Stomach (tissue), 19 donors: ENCODE results near the gene FAM227B. TPM values are rescaled to one million over a fixed set of nuclear protein-coding genes. Genes with fewer than 3 reads are reported as not detected.
"Not testable (repeated sequence)": the region's sequence is repeated elsewhere in the genome, so short reads cannot be mapped to it uniquely, and the experiment has no call there.

ENCODE experiments used
- DNase-seq, 2 donors: peaks; one replicate each; pipeline versions ENCODE4 v3.0.0 to v3.0.0-alpha.2; 2013 to 2019
- H3K27ac ChIP-seq, 5 donors: fragments of 200-600 bp in 4 of 5; sonication (generic) in 4 of 5; one replicate each; pipeline ENCODE4 v1.5.1; 2013 to 2019; ENCODE audit warnings: mild to moderate bottlenecking in 1 of 5, moderate library complexity in 1 of 5
- H3K27me3 ChIP-seq, 3 donors: fragments of 200-600 bp; sonication (generic); one replicate each; pipeline ENCODE4 v1.5.1; 2017 to 2019; ENCODE audit warnings: mixed run types in 1 of 3
- H3K36me3 ChIP-seq, 4 donors: fragments of 200-600 bp; sonication (generic); 1 replicate in 3 of 4; 2 replicates in 1 of 4; pipeline ENCODE4 v1.5.1; 2016 to 2019
- H3K4me1 ChIP-seq, 4 donors: fragments of 200-600 bp; sonication (generic); one replicate each; pipeline ENCODE4 v1.5.1; 2016 to 2019
- H3K4me3 ChIP-seq, 4 donors: fragments of 200-600 bp; sonication (generic) in 3 of 4; one replicate each; pipeline ENCODE4 v1.5.1; 2016 to 2019; ENCODE audit warnings: mild to moderate bottlenecking in 1 of 4
- H3K9me3 ChIP-seq, 4 donors: fragments of 200-600 bp; sonication (generic); one replicate each; pipeline ENCODE4 v1.5.1; 2016 to 2019
- CTCF ChIP-seq, 7 experiments: fragments of 450-650 bp in 4 of 7; fragments of 200-600 bp in 3 of 7; sonication (generic) in 3 of 7; IDR thresholded peaks; one replicate each; pipeline ENCODE4 v1.5.1; 2016 to 2019; ENCODE audit warnings: antibody characterized with exemption in 7 of 7, control low read depth in 2 of 7, mild to moderate bottlenecking in 1 of 7
- EP300 ChIP-seq: sonication (generic); formaldehyde crosslinking; IDR thresholded peaks from one replicate; pipeline ENCODE4 v1.6.1; 2017; ENCODE audit warnings: antibody characterized with exemption
- POLR2A ChIP-seq, 4 donors: fragments of 450-650 bp; IDR thresholded peaks; one replicate each; pipeline ENCODE4 v1.6.1; 2016; ENCODE audit warnings: antibody characterized with exemption in 4 of 4, control low read depth in 2 of 4, mild to moderate bottlenecking in 1 of 4, moderate library complexity in 1 of 4
- POLR2AphosphoS5 ChIP-seq, 3 donors: sonication (generic); formaldehyde crosslinking; IDR thresholded peaks; one replicate each; pipeline ENCODE4 v1.6.1; 2016; ENCODE audit warnings: antibody characterized with exemption in 3 of 3
- WGBS, 5 donors: extraction: QIAGEN DNeasy Blood & Tissue Kit in 3 of 5; methylation state at CpG; one replicate each; pipeline versions ENCODE4 v1.1.5 to v1.1.7; 2013 to 2018; 5-methylcytosine and 5-hydroxymethylcytosine counted together
- intact Hi-C: fragments of 100-400 bp; cut with DNase I; formaldehyde crosslinking; loops from one replicate; pipeline ENCODE4 v1.15.1; 2023; ENCODE audit warnings: low total_unique reads
- long read RNA-seq, 10 donors: transcript quantifications; one replicate each; lab custom pipeline, GENCODE V29; 2026
- polyA plus RNA-seq, 3 donors: library from polyadenylated mRNA; stranded (reverse); fragments of 200-250 nt; gene quantifications; one replicate each; pipeline ENCODE4 v1.2.3, GENCODE V29; 2013
- total RNA-seq, 5 donors: library from RNA; depleted of rRNA; stranded (reverse); fragments of >200 nt; gene quantifications; one replicate each; pipeline versions ENCODE4 v1.1.0 to v1.2.3, GENCODE V29; 2014 to 2016
- donor health status: healthy with polysubstance abuse.
- donor health status: Bipolar disorder and iron deficiency.
- donor health status: healthy.

Gene FAM227B
- 1 to 10 TPM in 4 of 5 donors, not detected in 1; 1.3 to 7.1 (median 4.1) TPM for total RNA-seq
- 1 to 10 TPM; 2.4 to 4.9 (median 2.8) TPM for polyA plus RNA-seq
- long read RNA-seq, donor 1: 0 reads
- long read RNA-seq, donor 2: 0 reads
- long read RNA-seq, donor 3: 0 reads
- long read RNA-seq, donor 4: 0 reads
- long read RNA-seq, donor 5: 0 reads
- long read RNA-seq, donor 6, partial matches to known transcripts: 50 of 88 reads
- long read RNA-seq, donor 6, other reads (novel, unspliced or antisense): 38 of 88 reads
- long read RNA-seq, donor 7: 0 reads
- long read RNA-seq, donor 8: 0 reads
- long read RNA-seq, donor 9, partial matches to known transcripts: 23 of 32 reads
- long read RNA-seq, donor 9, other reads (novel, unspliced or antisense): 8 of 32 reads
- long read RNA-seq, donor 10, partial matches to known transcripts: 0 of 5 reads
- long read RNA-seq, donor 10, other reads (novel, unspliced or antisense): 5 of 5 reads

GRCh38 chr15:49620658-49621368 lies at the start of gene FAM227B, which contains the start of gene DTWD1:
TSS of gene FAM227B (minus strand) at chr15:49620818. CDS start at chr15:49615171, 5,647 bp downstream.
TSS of gene DTWD1 (plus strand) at chr15:49621048. CDS start at chr15:49625168, 4,120 bp downstream.
- peak; percentile 97 to 99 for DNase-seq
- Histone ChIP-seq H3K36me3 (peaks cover 7 to 13% (median 11%) of the 10 kb centered on the region in 4 donors), H3K4me3 (peak within 1 kb of the TSS; percentile 66 to 75 (median 72)), H3K27me3 (no peaks in the 10 kb centered on the region), H3K9me3 (peaks cover 4 to 10% (median 8%) of the 10 kb centered on the region in 4 donors), H3K4me1 (peaks cover 9 to 41% (median 24%) of the 10 kb centered on the region in 4 donors), H3K27ac (peak within 1 kb of the TSS; percentile 94 to 96 (median 94))
- WGBS, 5 donors: 0 to 1% (median 0%) methylated on average over 26 to 59 of the region's 59 CpGs
- TF ChIP-seq CTCF (IDR thresholded peaks at IDR 0.05): no peak
- no peak for TF ChIP-seq EP300
- peak in 2 of 4 donors; percentile 63 to 85 for TF ChIP-seq POLR2A (IDR thresholded peaks at IDR 0.05)
- TF ChIP-seq POLR2AphosphoS5 (IDR thresholded peaks at IDR 0.05): peak; percentile 90 to 98 (median 98)
- intact Hi-C loops: no loop called here

GRCh38 chr15:49669288-49669687 lies 48.7 kb upstream of the FAM227B start:
- no peaks in the 10 kb centered on the region for H3K27me3 ChIP-seq
- H3K36me3 ChIP-seq: no peaks in the 10 kb centered on the region
- H3K4me3 ChIP-seq: no peak overlapping the region
- H3K27ac ChIP-seq: no peak overlapping the region
- no peak for TF ChIP-seq EP300
- TF ChIP-seq POLR2AphosphoS5 (IDR thresholded peaks at IDR 0.05): no peak
- no peak for TF ChIP-seq CTCF (IDR thresholded peaks at IDR 0.05)
- TF ChIP-seq POLR2A (IDR thresholded peaks at IDR 0.05): no peak
- intact Hi-C loops: no loop called here
- no peak for DNase-seq
- H3K4me1 ChIP-seq: no peaks in the 10 kb centered on the region
- no peaks in the 10 kb centered on the region for H3K9me3 ChIP-seq
- 50 to 83% (median 65%) methylated on average over 1 of the region's 1 CpG for WGBS, 5 donors

- DNase-seq, H3K27me3 ChIP-seq, H3K9me3 ChIP-seq, H3K36me3 ChIP-seq, intact Hi-C loops, H3K4me1 ChIP-seq, H3K4me3 ChIP-seq, H3K27ac ChIP-seq: not testable (repeated sequence)
- 81 to 90% (median 88%) methylated on average over 3 of the region's 3 CpGs for WGBS, 5 donors
These were observed 45.9 kb upstream of the FAM227B start for GRCh38 chr15:49666486-49666885.

GRCh38 chr15:49664716-49665115 lies 44.1 kb upstream of the FAM227B start:
- no peaks in the 10 kb centered on the region for H3K36me3 ChIP-seq
- no peak for DNase-seq
- 53 to 93% (median 60%) methylated on average over 1 of the region's 1 CpG for WGBS, 5 donors
- no peaks in the 10 kb centered on the region for H3K4me1 ChIP-seq
- H3K4me3 ChIP-seq: no peak overlapping the region
- no peaks in the 10 kb centered on the region for H3K27me3 ChIP-seq
- H3K27ac ChIP-seq: no peak overlapping the region
- no peaks in the 10 kb centered on the region for H3K9me3 ChIP-seq
- TF ChIP-seq EP300 (no peak), POLR2A (IDR thresholded peaks at IDR 0.05) (no peak), POLR2AphosphoS5 (IDR thresholded peaks at IDR 0.05) (no peak), CTCF (IDR thresholded peaks at IDR 0.05) (no peak)
- intact Hi-C loops: no loop called here
